Right kidney (tissue), 1 donor: ENCODE results near the gene DGKQ.
"Not testable (repeated sequence)": the region's sequence is repeated elsewhere in the genome, so short reads cannot be mapped to it uniquely, and the experiment has no call there.

Source experiments
- DNase-seq: peaks from one replicate; pipeline ENCODE4 v3.0.0-alpha.2; 2016

The DGKQ gene

GRCh38 chr4:1009542-1010394 is 36.4 kb upstream of the DGKQ start:
- DNase-seq = peak; percentile 90

GRCh38 chr4:1008840-1009541 is 35.6 kb upstream of the DGKQ start:
- peak; percentile 62 for DNase-seq

- no peak for DNase-seq
Measured at GRCh38 chr4:1006856-1007255, 33.5 kb upstream of the DGKQ start.

GRCh38 chr4:1004557-1005485 is 31.5 kb upstream of the DGKQ start:
- DNase-seq = no peak

GRCh38 chr4:1004071-1004418 is 30.7 kb upstream of the DGKQ start:
- no peak for DNase-seq

- DNase-seq = no peak
Measured at GRCh38 chr4:1003271-1004070, 30.1 kb upstream of the DGKQ start.

- peak; percentile 50 for DNase-seq
Measured at GRCh38 chr4:1002631-1003251, 29.4 kb upstream of the DGKQ start.

GRCh38 chr4:1002131-1002630 is 28.8 kb upstream of the DGKQ start:
- peak; percentile 62 for DNase-seq

- no peak for DNase-seq
Measured at GRCh38 chr4:1001561-1002130, 28.3 kb upstream of the DGKQ start.

GRCh38 chr4:1000686-1001260 is 27.4 kb upstream of the DGKQ start:
- DNase-seq = no peak

- no peak for DNase-seq
Measured at GRCh38 chr4:999882-1000425, 26.6 kb upstream of the DGKQ start.

- DNase-seq = not testable (repeated sequence)
Measured at GRCh38 chr4:999240-999863, 26.0 kb upstream of the DGKQ start.

GRCh38 chr4:998096-998691 is 24.8 kb upstream of the DGKQ start:
- DNase-seq = no peak

- DNase-seq = no peak
Measured at GRCh38 chr4:997375-998071, 24.2 kb upstream of the DGKQ start.

GRCh38 chr4:996997-997374 is 23.6 kb upstream of the DGKQ start:
- no peak for DNase-seq

GRCh38 chr4:996030-996996 is 22.9 kb upstream of the DGKQ start:
- DNase-seq = no peak

- no peak for DNase-seq
Measured at GRCh38 chr4:995311-996026, 22.1 kb upstream of the DGKQ start.
